CD4-positive, alpha-beta T cell (primary cell): ENCODE results near the gene EBF4. TPM values are rescaled to one million over a fixed set of nuclear protein-coding genes. Genes with fewer than 3 reads are reported as not detected.

Experiments used
- ATAC-seq: fragments of 200-7000 bp; cut with Tn5 transposase; one replicate; pipeline ENCODE4 v1.10.0; 2022; ENCODE audit warnings: mild to moderate bottlenecking; ENCODE audit not compliant: poor library complexity
- CTCF ChIA-PET: fragments of 350-600 bp; sonication (Branson Sonifier 250); formaldehyde crosslinking; loops from one replicate; lab custom pipeline; 2021; ENCODE audit warnings: antibody characterized with exemption, inconsistent platforms; lab: Charles Lee
- POLR2A ChIA-PET: fragments of 350-600 bp; sonication (Branson Sonifier 250); formaldehyde crosslinking; loops from one replicate; lab custom pipeline; 2021; ENCODE audit warnings: antibody characterized with exemption, inconsistent platforms; lab: Charles Lee
- DNase-seq, 14 experiments: peaks; one replicate each; pipeline ENCODE4 v3.0.0-alpha.2; 2013 to 2020; ENCODE audit warnings: mixed read lengths in 2 of 14
- H3K27ac ChIP-seq, 2 donors: one replicate each; pipeline versions ENCODE4 v1.5.1 to v1.7.0; 2013; ENCODE audit warnings: low read length in 2 of 2, low read depth in 1 of 2, mild to moderate bottlenecking in 1 of 2
- H3K27me3 ChIP-seq, 2 experiments: 1 replicate in 1 of 2; 2 replicates in 1 of 2; pipeline versions ENCODE4 v1.6.1 to v1.7.0; 2013; ENCODE audit warnings: low read length in 2 of 2, control low read depth in 1 of 2, mild to moderate bottlenecking in 1 of 2, moderate library complexity in 1 of 2; ENCODE audit not compliant: insufficient read depth in 2 of 2, control insufficient read depth in 1 of 2
- H3K36me3 ChIP-seq: one replicate; pipeline ENCODE4 v1.6.1; 2013; ENCODE audit warnings: low read length, control low read depth; ENCODE audit not compliant: insufficient read depth
- H3K4me1 ChIP-seq: one replicate; pipeline ENCODE4 v1.6.1; 2013; ENCODE audit warnings: low read length, control low read depth; ENCODE audit not compliant: insufficient read depth
- H3K4me3 ChIP-seq: one replicate; pipeline ENCODE4 v1.5.1; 2013; ENCODE audit warnings: mild to moderate bottlenecking, low read length, moderate library complexity
- H3K9me3 ChIP-seq, 2 experiments: 1 replicate in 1 of 2; 2 replicates in 1 of 2; pipeline versions ENCODE4 v1.6.1 to v1.7.0; 2013; ENCODE audit warnings: low read length in 2 of 2, mild to moderate bottlenecking in 2 of 2, control low read depth in 1 of 2, moderate library complexity in 1 of 2; ENCODE audit not compliant: control insufficient read depth in 1 of 2, insufficient read depth in 1 of 2
- H3K27ac Mint-ChIP-seq: one replicate; pipeline ENCODE4 v1.8.0; 2020; ENCODE audit warnings: mixed read lengths
- H3K27me3 Mint-ChIP-seq: one replicate; pipeline ENCODE4 v1.8.0; 2021; ENCODE audit warnings: mixed read lengths
- H3K36me3 Mint-ChIP-seq: one replicate; pipeline ENCODE4 v1.8.0; 2021; ENCODE audit warnings: low read depth, mixed read lengths
- H3K4me1 Mint-ChIP-seq: one replicate; pipeline ENCODE4 v1.8.0; 2021; ENCODE audit warnings: low read depth, mixed read lengths
- H3K4me3 Mint-ChIP-seq: one replicate; pipeline ENCODE4 v1.8.0; 2020; ENCODE audit warnings: mild to moderate bottlenecking, mixed read lengths
- H3K9me3 Mint-ChIP-seq: one replicate; pipeline ENCODE4 v1.8.0; 2020; ENCODE audit warnings: mixed read lengths
- CTCF ChIP-seq: fragments of 200-600 bp; IDR thresholded peaks from one replicate; pipeline ENCODE4 v1.8.0; 2022; ENCODE audit warnings: antibody characterized with exemption, mild to moderate bottlenecking
- intact Hi-C, 2 experiments: fragments of 100-400 bp; cut with DNase I in 1 of 2; cut with micrococcal nuclease in 1 of 2; formaldehyde crosslinking; loops; one replicate each; pipeline versions ENCODE4 v1.15.1 to v1.9.0; 2023 to 2025; cut with DNase I, micrococcal nuclease
- total RNA-seq, 174 experiments: library from RNA in 2 of 174; stranded (reverse) in 2 of 174; gene quantifications; one replicate each; pipeline ENCODE4 v1.2.3 and lab custom pipeline; 2021 to 2026

The EBF4 gene
- total RNA-seq, 2 experiments from 2014 or later = 4.2 to 5.1 TPM

GRCh38 chr20:2729251-2729713, 36.7 kb downstream of the EBF4 start:
- ChIA-PET CTCF (interaction anchor here (0.7 to 3.8 kb wide), 8 partner anchors 13 to 233 kb away, joined by 3 to 31 read pairs (median 5); partner anchors contain the start of gene EBF4), POLR2A (interaction anchor here (0.7 to 5.8 kb wide), 17 partner anchors 10 to 741 kb away, joined by 3 to 178 read pairs (median 7); partner anchors contain the start of genes ATRN, EBF4, IDH3B and NOP56)
- Histone ChIP-seq H3K4me3 (no peak overlapping the region), H3K4me1 (peaks cover 19% of the 10 kb centered on the region), H3K9me3 (peaks cover 5 to 9% of the 10 kb centered on the region in 2 experiments), H3K27me3 (no peaks in the 10 kb centered on the region), H3K27ac (peak overlapping the region; percentile 47 to 53), H3K36me3 (no peaks in the 10 kb centered on the region)
- DNase-seq (peak in 11 of 14 experiments; percentile 25 to 78 (median 38)), ATAC-seq (peak; percentile 97)
- H3K27ac Mint-ChIP-seq = peak overlapping the region; percentile 88
- peak overlapping the region; percentile 66 for H3K4me3 Mint-ChIP-seq
- intact Hi-C loops = loop anchor here in 1 of 2 experiments (1.0 kb wide), 1 partner anchor 12 kb away; no protein-coding TSS in a partner anchor
- peaks cover 33% of the 10 kb centered on the region for H3K4me1 Mint-ChIP-seq
- TF ChIP-seq CTCF = no peak
- H3K9me3 Mint-ChIP-seq = peaks cover 4% of the 10 kb centered on the region
- no peaks in the 10 kb centered on the region for H3K27me3 Mint-ChIP-seq
- peaks cover 6% of the 10 kb centered on the region for H3K36me3 Mint-ChIP-seq

GRCh38 chr20:2729791-2730190, 37.2 kb downstream of the EBF4 start:
- Mint-ChIP-seq H3K27ac (peak overlapping the region; percentile 88), H3K27me3 (no peaks in the 10 kb centered on the region), H3K36me3 (peaks cover 6% of the 10 kb centered on the region), H3K4me3 (peak overlapping the region; percentile 66), H3K9me3 (peaks cover 4% of the 10 kb centered on the region), H3K4me1 (peaks cover 33% of the 10 kb centered on the region)
- no peaks in the 10 kb centered on the region for H3K36me3 ChIP-seq
- H3K27ac ChIP-seq = peak overlapping the region; percentile 47 to 53
- H3K4me1 ChIP-seq = peaks cover 19% of the 10 kb centered on the region
- intact Hi-C loops = loop anchor here in 1 of 2 experiments (1.0 kb wide), 1 partner anchor 12 kb away; no protein-coding TSS in a partner anchor
- CTCF ChIA-PET = interaction anchor here (1.0 to 3.8 kb wide), 6 partner anchors 12 to 205 kb away, joined by 3 to 31 read pairs (median 8); partner anchors contain the start of gene EBF4
- no peak overlapping the region for H3K4me3 ChIP-seq
- peaks cover 0 to 2% of the 10 kb centered on the region in 2 experiments for H3K27me3 ChIP-seq
- no peak for ATAC-seq
- POLR2A ChIA-PET = interaction anchor here (0.7 to 5.8 kb wide), 16 partner anchors 9 to 741 kb away, joined by 3 to 178 read pairs (median 7); partner anchors contain the start of genes ATRN, EBF4, IDH3B and NOP56
- no peak for TF ChIP-seq CTCF
- no peak for DNase-seq
- H3K9me3 ChIP-seq = peaks cover 5 to 9% of the 10 kb centered on the region in 2 experiments

GRCh38 chr20:2734899-2735298, 42.3 kb downstream of the EBF4 start:
- no peak overlapping the region for H3K27ac Mint-ChIP-seq
- no peak overlapping the region for H3K27ac ChIP-seq
- peaks cover 6% of the 10 kb centered on the region for H3K36me3 Mint-ChIP-seq
- no peak overlapping the region for H3K4me3 ChIP-seq
- no peak for TF ChIP-seq CTCF
- no peaks in the 10 kb centered on the region for H3K36me3 ChIP-seq
- H3K27me3 Mint-ChIP-seq = no peaks in the 10 kb centered on the region
- POLR2A ChIA-PET = no interaction called here
- H3K4me1 Mint-ChIP-seq = peaks cover 31% of the 10 kb centered on the region
- peaks cover 4% of the 10 kb centered on the region for H3K9me3 Mint-ChIP-seq
- intact Hi-C loops = no loop called here
- ATAC-seq (no peak), DNase-seq (no peak)
- CTCF ChIA-PET = interaction anchor here (3.1 kb wide), 1 partner anchor 21 kb away, joined by 7 read pairs; no protein-coding TSS in a partner anchor
- H3K4me3 Mint-ChIP-seq = no peak overlapping the region
- peaks cover 18% of the 10 kb centered on the region for H3K4me1 ChIP-seq
- peaks cover 5 to 9% of the 10 kb centered on the region in 2 experiments for H3K9me3 ChIP-seq
- H3K27me3 ChIP-seq = peaks cover 0 to 3% of the 10 kb centered on the region in 2 experiments
